ENCODE data around the gene ARID3A.
A peak's percentile ranks its signal among the peaks of the same experiment; 100 is the strongest.

ARID3A gene

GRCh38 chr19:990119-990571 is 64.3 kb downstream of the ARID3A start:
- no peak for DNase-seq

- no peak for DNase-seq
These were observed 64.9 kb downstream of the ARID3A start for GRCh38 chr19:990746-991145.

- DNase-seq = peak; percentile 42
These were observed 65.5 kb downstream of the ARID3A start for GRCh38 chr19:991174-991931.

- DNase-seq = no peak
These were observed 66.3 kb downstream of the ARID3A start for GRCh38 chr19:991932-992669.

- no peak for DNase-seq
These were observed 66.8 kb downstream of the ARID3A start for GRCh38 chr19:992670-993055.

- DNase-seq = no peak
These were observed 67.6 kb downstream of the ARID3A start for GRCh38 chr19:993361-993830.

- no peak for DNase-seq
These were observed 68.1 kb downstream of the ARID3A start for GRCh38 chr19:993831-994393.

GRCh38 chr19:994516-994915 is 68.7 kb downstream of the ARID3A start:
- no peak for DNase-seq

GRCh38 chr19:995051-995827 is 69.4 kb downstream of the ARID3A start:
- DNase-seq = no peak

- peak; percentile 89 for DNase-seq
These were observed 70.4 kb downstream of the ARID3A start for GRCh38 chr19:996051-996838.

GRCh38 chr19:998064-998463 is 72.2 kb downstream of the ARID3A start:
- DNase-seq = no peak

- no peak for DNase-seq
These were observed 73.5 kb downstream of the ARID3A start for GRCh38 chr19:999379-999719.

- DNase-seq = peak; percentile 39
These were observed 74.3 kb downstream of the ARID3A start, which contains the start of gene GRIN3B for GRCh38 chr19:1000095-1000494. Gene GRIN3B (plus strand): TSS chr19:1000419. CDS start chr19:1000438, 19 bp downstream.

GRCh38 chr19:1000591-1001537 is 75.0 kb downstream of the ARID3A start:
- no peak for DNase-seq

- peak; percentile 55 for DNase-seq
These were observed 75.8 kb downstream of the ARID3A start for GRCh38 chr19:1001538-1002166.

- DNase-seq = no peak
These were observed 76.8 kb downstream of the ARID3A start for GRCh38 chr19:1002600-1002999.

- DNase-seq = no peak
These were observed 77.4 kb downstream of the ARID3A start for GRCh38 chr19:1003283-1003682.

- no peak for DNase-seq
These were observed 78.5 kb downstream of the ARID3A start for GRCh38 chr19:1004204-1004802.

GRCh38 chr19:1004803-1005664 is 79.2 kb downstream of the ARID3A start:
- DNase-seq = no peak
